Cardiac muscle cell (in vitro differentiated cells and primary cell): ENCODE measurements around the gene RER1. TPM values are rescaled to one million over a fixed set of nuclear protein-coding genes. Genes with fewer than 3 reads are reported as not detected.

Experiments used
- DNase-seq, 2 donors: peaks; one replicate each; pipeline versions ENCODE4 v3.0.0 to v3.0.0-alpha.2; 2010 to 2017; ENCODE audit warnings: low read depth in 1 of 2, low spot score in 1 of 2
- H3K27ac ChIP-seq: fragments of 200-600 bp; sonication (generic); 2 replicates; pipeline ENCODE4 v1.5.1; 2016
- H3K27me3 ChIP-seq: fragments of 200-600 bp; sonication (generic); 2 replicates; pipeline ENCODE4 v1.6.0; 2016; ENCODE audit warnings: control low read depth
- H3K36me3 ChIP-seq: fragments of 200-600 bp; sonication (generic); 2 replicates; pipeline ENCODE4 v1.5.1; 2016; ENCODE audit warnings: control low read depth
- H3K4me1 ChIP-seq: fragments of 200-600 bp; sonication (generic); 2 replicates; pipeline ENCODE4 v1.8.1; 2017; ENCODE audit warnings: low read depth, mild to moderate bottlenecking, mixed run types
- H3K4me3 ChIP-seq: fragments of 200-600 bp; sonication (generic); 2 replicates; pipeline ENCODE4 v1.5.1; 2016; ENCODE audit warnings: mild to moderate bottlenecking
- H3K9me3 ChIP-seq: fragments of 200-600 bp; sonication (generic); 2 replicates; pipeline ENCODE4 v1.5.1; 2017; ENCODE audit warnings: low read depth, mild to moderate bottlenecking, control low read depth
- CTCF ChIP-seq: IDR thresholded peaks from 2 replicates; pipeline ENCODE4 v1.5.1; 2012; ENCODE audit warnings: low read depth, mild to moderate bottlenecking, low read length
- polyA plus RNA-seq: library from polyadenylated mRNA; unstranded; fragments of >200 nt; fragmentation: Nextera tagmentation; extraction: Ambion mirVana; gene quantifications from 2 replicates; pipeline ENCODE4 v1.2.1, GENCODE V29; 2016
- total RNA-seq: library from RNA; depleted of rRNA; stranded (reverse); fragments of >200 nt; gene quantifications from 2 replicates; pipeline ENCODE4 v1.2.3, GENCODE V29; 2016

Gene RER1
- total and polyA plus RNA-seq, 2 experiments from 2014 or later, result 46.5 to 112 TPM

- H3K27me3 ChIP-seq, result no peaks in the 10 kb centered on the region
- H3K4me1 ChIP-seq, result no peaks in the 10 kb centered on the region
- TF ChIP-seq CTCF, result no peak
- no peaks in the 10 kb centered on the region for H3K9me3 ChIP-seq
- no peak overlapping the region for H3K27ac ChIP-seq
- no peak for DNase-seq
- H3K4me3 ChIP-seq, result no peak overlapping the region
- no peaks in the 10 kb centered on the region for H3K36me3 ChIP-seq
Observed at GRCh38 chr1:2384941-2385481, 6.6 kb upstream of the RER1 start.

- Histone ChIP-seq H3K36me3 (no peaks in the 10 kb centered on the region), H3K9me3 (no peaks in the 10 kb centered on the region), H3K4me3 (no peak overlapping the region), H3K4me1 (no peaks in the 10 kb centered on the region), H3K27me3 (no peaks in the 10 kb centered on the region), H3K27ac (no peak overlapping the region)
- no peak for TF ChIP-seq CTCF
- DNase-seq, result no peak
Observed at GRCh38 chr1:2385606-2386280, 5.9 kb upstream of the RER1 start.

DNA sequence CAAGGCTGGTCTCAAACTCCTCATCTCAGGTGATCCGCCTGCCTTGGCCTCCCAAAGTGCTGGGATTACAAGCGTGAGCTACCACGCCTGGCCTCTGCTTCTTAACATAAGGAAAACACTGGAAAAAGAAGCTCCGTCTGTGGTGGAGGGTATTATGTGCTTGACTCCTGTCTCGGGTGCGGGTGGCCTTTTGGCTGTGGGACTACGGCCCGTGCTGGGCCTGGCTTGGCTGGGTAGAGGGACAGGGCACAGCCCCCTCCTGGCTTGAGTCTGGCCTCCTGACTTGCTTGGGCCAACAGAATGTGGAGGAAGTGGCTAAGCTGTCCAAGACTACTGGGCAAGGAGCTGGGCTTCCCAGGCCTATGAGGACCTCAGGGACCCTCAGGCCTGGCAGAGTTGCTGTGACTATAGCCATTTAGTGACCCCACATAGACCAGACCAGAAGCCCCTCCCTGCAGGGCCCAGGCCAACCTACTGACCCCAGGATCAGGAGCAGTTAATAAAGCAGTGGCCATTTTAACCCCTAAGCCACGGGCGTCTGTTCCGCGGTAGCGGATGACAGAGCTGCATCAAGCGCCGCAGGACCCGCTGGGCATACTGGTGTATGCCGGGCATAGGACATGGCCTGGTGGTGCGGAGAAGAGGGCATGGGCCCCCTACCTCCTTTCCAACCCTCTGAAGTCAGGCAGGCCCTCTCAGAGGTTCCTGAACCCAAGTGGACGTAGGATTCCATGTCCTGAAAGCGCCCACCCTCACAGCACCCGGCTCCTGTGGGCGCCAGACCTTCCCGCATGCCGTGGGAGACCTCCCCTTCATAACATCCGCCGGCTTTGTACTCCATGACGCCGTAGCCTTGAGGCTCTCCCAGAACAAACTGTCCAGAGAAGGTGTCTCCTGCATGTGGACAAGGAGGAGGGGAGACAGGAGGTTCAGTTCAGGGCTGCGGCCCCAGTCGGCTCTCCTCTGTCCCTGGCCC is 4.7 kb upstream of the RER1 start:
- no peaks in the 10 kb centered on the region for H3K36me3 ChIP-seq
- no peak overlapping the region for H3K27ac ChIP-seq
- DNase-seq, result no peak
- no peaks in the 10 kb centered on the region for H3K27me3 ChIP-seq
- no peak overlapping the region for H3K4me3 ChIP-seq
- no peaks in the 10 kb centered on the region for H3K9me3 ChIP-seq
- H3K4me1 ChIP-seq, result no peaks in the 10 kb centered on the region
- TF ChIP-seq CTCF, result no peak

GRCh38 chr1:2388004-2388913 is 3.4 kb upstream of the RER1 start:
- H3K4me1 ChIP-seq, result peaks cover 5% of the 10 kb centered on the region
- no peaks in the 10 kb centered on the region for H3K36me3 ChIP-seq
- TF ChIP-seq CTCF, result no peak
- H3K9me3 ChIP-seq, result no peaks in the 10 kb centered on the region
- no peak overlapping the region for H3K4me3 ChIP-seq
- no peaks in the 10 kb centered on the region for H3K27me3 ChIP-seq
- no peak overlapping the region for H3K27ac ChIP-seq
- no peak for DNase-seq

DNA sequence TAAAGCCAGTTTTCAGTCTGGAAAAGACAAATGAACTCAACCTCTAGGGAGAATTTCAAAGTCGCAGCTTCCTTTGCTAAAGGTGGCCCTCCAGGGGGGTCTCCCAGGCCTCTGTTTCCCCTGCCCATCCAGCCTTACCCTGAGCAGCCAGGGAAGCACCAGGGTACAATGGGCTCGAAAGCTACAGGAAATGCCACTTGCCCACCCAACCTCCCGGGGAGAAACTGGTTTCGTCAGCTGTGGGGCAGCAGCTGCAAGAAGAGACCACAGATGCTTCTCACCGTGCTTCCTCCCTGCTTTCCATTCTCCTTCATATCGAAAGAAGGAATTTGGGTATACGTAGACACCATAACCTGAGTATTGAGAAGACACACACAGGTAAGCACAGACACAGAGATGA is 2.0 kb upstream of the RER1 start:
- H3K27ac ChIP-seq, result no peak overlapping the region
- H3K4me1 ChIP-seq, result peaks cover 5% of the 10 kb centered on the region
- no peaks in the 10 kb centered on the region for H3K36me3 ChIP-seq
- DNase-seq, result no peak
- no peak overlapping the region for H3K4me3 ChIP-seq
- H3K9me3 ChIP-seq, result no peaks in the 10 kb centered on the region
- no peaks in the 10 kb centered on the region for H3K27me3 ChIP-seq
- no peak for TF ChIP-seq CTCF
